Prostate gland (tissue), 2 donors: ENCODE results near the gene DENND2A.

Source experiments
- POLR2A ChIP-seq: fragments of 450-650 bp; IDR thresholded peaks from one replicate; pipeline ENCODE4 v1.6.1; 2016; ENCODE audit warnings: antibody characterized with exemption, mild to moderate bottlenecking
- TF ChIP-seq, protein P1 (sequence below), 4 experiments: fragments of 200-600 bp in 2 of 4; fragments of 450-650 bp in 2 of 4; sonication (generic) in 2 of 4; IDR thresholded peaks; 1 replicate in 3 of 4; 2 replicates in 1 of 4; pipeline ENCODE4 v1.5.1; 2016 to 2019; ENCODE audit warnings: antibody characterized with exemption in 4 of 4, mild to moderate bottlenecking in 2 of 4, moderate library complexity in 2 of 4

DNA sequence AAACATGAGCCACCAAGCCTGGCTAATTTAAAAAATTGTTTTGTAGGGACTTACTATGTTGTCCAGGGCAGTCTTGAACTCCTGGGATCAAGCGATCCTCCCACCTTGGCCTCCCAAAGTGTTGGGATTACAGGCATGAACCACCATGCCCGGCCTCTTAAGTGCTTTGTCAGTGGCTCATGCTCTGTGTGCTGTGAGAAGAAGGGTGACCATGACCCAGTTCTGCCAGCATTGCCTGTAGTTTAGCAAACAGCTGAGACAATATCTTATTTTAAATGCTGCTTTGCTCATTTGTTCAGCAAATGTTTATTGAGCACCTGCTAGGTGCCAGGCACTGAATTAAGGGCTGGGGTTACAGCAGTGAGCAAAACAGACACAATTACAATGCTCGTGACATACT lies 41.2 kb upstream of the DENND2A start:
- TF ChIP-seq, protein P1, sequence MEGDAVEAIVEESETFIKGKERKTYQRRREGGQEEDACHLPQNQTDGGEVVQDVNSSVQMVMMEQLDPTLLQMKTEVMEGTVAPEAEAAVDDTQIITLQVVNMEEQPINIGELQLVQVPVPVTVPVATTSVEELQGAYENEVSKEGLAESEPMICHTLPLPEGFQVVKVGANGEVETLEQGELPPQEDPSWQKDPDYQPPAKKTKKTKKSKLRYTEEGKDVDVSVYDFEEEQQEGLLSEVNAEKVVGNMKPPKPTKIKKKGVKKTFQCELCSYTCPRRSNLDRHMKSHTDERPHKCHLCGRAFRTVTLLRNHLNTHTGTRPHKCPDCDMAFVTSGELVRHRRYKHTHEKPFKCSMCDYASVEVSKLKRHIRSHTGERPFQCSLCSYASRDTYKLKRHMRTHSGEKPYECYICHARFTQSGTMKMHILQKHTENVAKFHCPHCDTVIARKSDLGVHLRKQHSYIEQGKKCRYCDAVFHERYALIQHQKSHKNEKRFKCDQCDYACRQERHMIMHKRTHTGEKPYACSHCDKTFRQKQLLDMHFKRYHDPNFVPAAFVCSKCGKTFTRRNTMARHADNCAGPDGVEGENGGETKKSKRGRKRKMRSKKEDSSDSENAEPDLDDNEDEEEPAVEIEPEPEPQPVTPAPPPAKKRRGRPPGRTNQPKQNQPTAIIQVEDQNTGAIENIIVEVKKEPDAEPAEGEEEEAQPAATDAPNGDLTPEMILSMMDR (IDR thresholded peaks at IDR 0.05) = no peak
- TF ChIP-seq POLR2A = no peak
